B cell (primary cell): ENCODE results near the gene F12. TPM values are rescaled to one million over a fixed set of nuclear protein-coding genes. Genes with fewer than 3 reads are reported as not detected.

Experiments
- ATAC-seq: fragments of 200-7000 bp; cut with Tn5 transposase; one replicate; pipeline ENCODE4 v1.10.0; 2021; ENCODE audit warnings: low read depth, mild to moderate bottlenecking, moderate number of reproducible peaks, moderate library complexity
- CTCF ChIA-PET: fragments of 350-600 bp; sonication (Branson Sonifier 250); formaldehyde crosslinking; loops from one replicate; lab custom pipeline; 2021; ENCODE audit warnings: antibody characterized with exemption, inconsistent platforms; lab: Charles Lee
- POLR2A ChIA-PET: fragments of 350-600 bp; sonication (Branson Sonifier 250); formaldehyde crosslinking; loops from one replicate; lab custom pipeline; 2021; ENCODE audit warnings: antibody characterized with exemption; lab: Charles Lee
- DNase-seq: peaks from one replicate; pipeline ENCODE4 v3.0.0; 2013
- H2AFZ ChIP-seq: 2 replicates; pipeline ENCODE4 v1.6.1; 2012; ENCODE audit warnings: mild to moderate bottlenecking, low read depth, low read length; ENCODE audit not compliant: insufficient read depth, poor library complexity, severe bottlenecking
- H3K27ac ChIP-seq, 2 donors: 1 replicate in 1 of 2; 2 replicates in 1 of 2; pipeline ENCODE4 v1.5.1; 2012 to 2013; ENCODE audit warnings: low read length in 2 of 2, mild to moderate bottlenecking in 2 of 2, moderate library complexity in 1 of 2
- H3K27me3 ChIP-seq, 4 experiments: fragments of 200-600 bp in 1 of 4; sonication (generic) in 1 of 4; replicated peaks in 1 of 4; 1 replicate in 2 of 4; 2 replicates in 2 of 4; pipeline versions ENCODE4 v1.6.1 to v1.7.0; 2013 to 2016; ENCODE audit warnings: low read length in 3 of 4, mild to moderate bottlenecking in 2 of 4, mixed read lengths in 1 of 4, moderate library complexity in 1 of 4; ENCODE audit not compliant: insufficient read depth in 4 of 4, control insufficient read depth in 3 of 4; ENCODE audit errors: control extremely low read depth in 1 of 4
- H3K36me3 ChIP-seq, 2 experiments: replicated peaks in 1 of 2; 1 replicate in 1 of 2; 2 replicates in 1 of 2; pipeline versions ENCODE4 v1.6.1 to v1.7.1; 2013; ENCODE audit warnings: low read length in 1 of 2; ENCODE audit not compliant: insufficient read depth in 2 of 2, control insufficient read depth in 1 of 2; ENCODE audit errors: control extremely low read depth in 1 of 2, extremely low read depth in 1 of 2
- H3K4me1 ChIP-seq, 2 donors: fragments of 200-600 bp in 1 of 2; sonication (generic) in 1 of 2; 1 replicate in 1 of 2; 2 replicates in 1 of 2; pipeline versions ENCODE4 v1.5.1 to v1.6.1; 2013 to 2017; ENCODE audit warnings: low read length in 2 of 2; ENCODE audit not compliant: control insufficient read depth in 2 of 2, insufficient read depth in 2 of 2
- H3K4me2 ChIP-seq: replicated peaks from 2 replicates; pipeline ENCODE3; 2012; ENCODE audit warnings: mild to moderate bottlenecking, low read depth, low read length; ENCODE audit not compliant: poor library complexity, severe bottlenecking
- H3K4me3 ChIP-seq, 5 experiments: fragments of 200-600 bp in 1 of 5; sonication (generic) in 1 of 5; 1 replicate in 3 of 5; 2 replicates in 2 of 5; pipeline versions ENCODE4 v1.5.1 to v1.7.0; 2011 to 2016; ENCODE audit warnings: low read length in 4 of 5, mild to moderate bottlenecking in 4 of 5, low read depth in 2 of 5, control low read depth in 1 of 5, moderate library complexity in 1 of 5; ENCODE audit not compliant: insufficient read depth in 1 of 5; ENCODE audit errors: control extremely low read depth in 1 of 5, extremely low read depth in 1 of 5
- H3K79me2 ChIP-seq: fragments of 200-600 bp; sonication (generic); one replicate; pipeline ENCODE4 v1.6.0; 2016; ENCODE audit warnings: low read length; ENCODE audit not compliant: control insufficient read depth, insufficient read depth
- H3K9ac ChIP-seq: fragments of 200-600 bp; sonication (generic); 2 replicates; pipeline ENCODE4 v1.6.1; 2017; ENCODE audit warnings: mild to moderate bottlenecking, low read length, moderate library complexity
- H3K9me3 ChIP-seq, 3 donors: one replicate each; pipeline versions ENCODE4 v1.6.1 to v1.7.1; 2013; ENCODE audit warnings: low read length in 2 of 3; ENCODE audit not compliant: control insufficient read depth in 2 of 3, insufficient read depth in 1 of 3; ENCODE audit errors: control extremely low read depth in 1 of 3
- H4K20me1 ChIP-seq: 2 replicates; pipeline ENCODE4 v1.6.0; 2012; ENCODE audit warnings: mild to moderate bottlenecking, low read length; ENCODE audit not compliant: insufficient read depth, control insufficient read depth, poor library complexity, severe bottlenecking
- H3K27ac Mint-ChIP-seq: one replicate; pipeline ENCODE4 v1.8.0; 2021; ENCODE audit warnings: mixed read lengths
- H3K27me3 Mint-ChIP-seq: one replicate; pipeline ENCODE4 v1.8.0; 2021; ENCODE audit warnings: mixed read lengths
- H3K4me1 Mint-ChIP-seq: one replicate; pipeline ENCODE4 v1.8.0; 2021; ENCODE audit warnings: mixed read lengths
- H3K4me3 Mint-ChIP-seq: one replicate; pipeline ENCODE4 v1.8.0; 2021; ENCODE audit warnings: mixed read lengths
- H3K9me3 Mint-ChIP-seq: one replicate; pipeline ENCODE4 v1.8.0; 2022; ENCODE audit warnings: mixed read lengths; ENCODE audit not compliant: insufficient read depth
- EZH2 ChIP-seq: IDR thresholded peaks from 2 replicates; pipeline ENCODE4 v1.6.1; 2012; ENCODE audit warnings: borderline replicate concordance, low read depth, mild to moderate bottlenecking, moderate library complexity, low read length; ENCODE audit not compliant: insufficient read depth, poor library complexity, severe bottlenecking
- whole genome bisulfite sequencing: methylation state at CpG from one replicate; pipeline ENCODE4 v1.1.5; 2013; ENCODE audit warnings: missing lambda C conversion rate; ENCODE audit not compliant: insufficient coverage; 5-methylcytosine and 5-hydroxymethylcytosine counted together
- intact Hi-C: fragments of 100-400 bp; cut with micrococcal nuclease; formaldehyde crosslinking; loops from one replicate; pipeline ENCODE4 v1.10.0; 2022
- polyA plus RNA-seq: library from polyadenylated mRNA; depleted of rRNA; stranded (reverse); fragments of >200 nt; gene quantifications from 2 replicates; pipeline ENCODE4 v1.2.3, GENCODE V29; 2012
- total RNA-seq, 2 donors: library from RNA; stranded (reverse); fragments of 120-200 nt in 1 of 2; gene quantifications; 1 replicate in 1 of 2; 2 replicates in 1 of 2; pipeline versions ENCODE4 v1.2.3 to v1.2.4, GENCODE V29; 2013 to 2022
- TF ChIP-seq, protein P1 (sequence below): fragments of 200-600 bp; IDR thresholded peaks from one replicate; pipeline ENCODE4 v1.8.0; 2022; ENCODE audit warnings: antibody characterized with exemption, mild to moderate bottlenecking

The F12 gene
- total and polyA plus RNA-seq, 2 donors (not counting 1 experiment from before 2014, with no cell fraction given): 3.1 TPM; not detected in 1

DNA sequence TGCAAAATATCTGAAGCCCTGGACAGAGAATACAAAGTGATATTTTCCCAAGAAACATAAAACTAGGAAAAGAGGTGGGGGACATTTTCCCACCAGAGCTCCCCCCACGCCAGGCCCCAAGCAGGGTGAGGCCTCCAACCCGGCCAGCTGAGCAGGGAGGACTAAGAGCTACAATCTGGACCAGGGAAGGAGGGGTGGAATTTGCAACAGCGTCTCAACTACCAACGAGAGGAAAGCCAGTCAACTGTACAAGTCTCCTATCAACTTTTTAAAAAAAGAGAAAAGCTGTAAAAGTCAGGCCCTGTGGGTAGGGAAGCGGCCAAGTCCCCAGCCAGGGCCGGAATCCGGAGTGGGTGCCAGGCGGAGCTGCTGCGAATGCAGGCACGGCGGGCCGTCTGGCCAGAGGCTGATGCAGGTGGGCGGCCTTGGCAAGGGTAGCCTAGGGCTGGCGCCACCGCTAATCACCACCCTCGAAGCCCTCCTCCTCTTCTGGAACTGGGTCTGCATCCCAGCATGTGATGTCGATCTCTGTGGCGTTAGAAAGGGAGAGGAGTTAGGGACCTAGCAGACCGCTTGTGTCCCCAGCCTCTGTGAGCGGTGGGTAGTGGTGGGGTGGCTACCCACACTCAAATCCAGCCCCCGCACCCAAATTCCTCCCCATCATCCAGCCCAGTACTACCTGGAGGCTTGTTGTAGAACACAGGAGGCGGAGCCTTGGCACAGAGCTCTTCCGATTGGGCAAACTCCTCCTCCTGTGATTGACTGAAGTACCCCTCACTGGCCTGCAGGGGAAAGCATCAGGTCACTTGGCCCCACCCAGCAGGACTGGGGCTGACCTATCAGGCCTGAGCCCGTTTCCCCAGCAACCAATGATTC lies 47.9 kb upstream of the F12 start:
- peaks cover 22% of the 10 kb centered on the region for H3K4me1 Mint-ChIP-seq
- H3K79me2 ChIP-seq: peaks cover 11% of the 10 kb centered on the region
- H3K9me3 Mint-ChIP-seq: no peaks in the 10 kb centered on the region
- ChIA-PET CTCF (interaction anchor here (0.9 to 21.3 kb wide), 18 partner anchors 9 to 149 kb away, joined by 3 to 628 read pairs (median 4); partner anchors contain the start of genes DBN1, DOK3, F12 and GRK6), POLR2A (interaction anchor here (0.5 to 6.7 kb wide), 6 partner anchors 26 to 140 kb away, joined by 3 to 87 read pairs (median 4); no protein-coding TSS in a partner anchor)
- peak overlapping the region; percentile 39 for H3K4me3 Mint-ChIP-seq
- peak; percentile 18 for ATAC-seq
- peaks cover 0 to 4% (median 0%) of the 10 kb centered on the region in 3 donors for H3K9me3 ChIP-seq
- no peak overlapping the region for H3K4me3 ChIP-seq
- H3K4me2 ChIP-seq: peak overlapping the region; percentile 99
- peaks cover 17 to 31% of the 10 kb centered on the region in 2 donors for H3K4me1 ChIP-seq
- H3K27ac Mint-ChIP-seq: peak overlapping the region; percentile 61
- no peaks in the 10 kb centered on the region for H3K27me3 ChIP-seq
- DNase-seq: peak; percentile 83
- H3K27me3 Mint-ChIP-seq: no peaks in the 10 kb centered on the region
- no peak overlapping the region for H2AFZ ChIP-seq
- H3K9ac ChIP-seq: no peak overlapping the region
- TF ChIP-seq EZH2: no peak
- TF ChIP-seq, protein P1, sequence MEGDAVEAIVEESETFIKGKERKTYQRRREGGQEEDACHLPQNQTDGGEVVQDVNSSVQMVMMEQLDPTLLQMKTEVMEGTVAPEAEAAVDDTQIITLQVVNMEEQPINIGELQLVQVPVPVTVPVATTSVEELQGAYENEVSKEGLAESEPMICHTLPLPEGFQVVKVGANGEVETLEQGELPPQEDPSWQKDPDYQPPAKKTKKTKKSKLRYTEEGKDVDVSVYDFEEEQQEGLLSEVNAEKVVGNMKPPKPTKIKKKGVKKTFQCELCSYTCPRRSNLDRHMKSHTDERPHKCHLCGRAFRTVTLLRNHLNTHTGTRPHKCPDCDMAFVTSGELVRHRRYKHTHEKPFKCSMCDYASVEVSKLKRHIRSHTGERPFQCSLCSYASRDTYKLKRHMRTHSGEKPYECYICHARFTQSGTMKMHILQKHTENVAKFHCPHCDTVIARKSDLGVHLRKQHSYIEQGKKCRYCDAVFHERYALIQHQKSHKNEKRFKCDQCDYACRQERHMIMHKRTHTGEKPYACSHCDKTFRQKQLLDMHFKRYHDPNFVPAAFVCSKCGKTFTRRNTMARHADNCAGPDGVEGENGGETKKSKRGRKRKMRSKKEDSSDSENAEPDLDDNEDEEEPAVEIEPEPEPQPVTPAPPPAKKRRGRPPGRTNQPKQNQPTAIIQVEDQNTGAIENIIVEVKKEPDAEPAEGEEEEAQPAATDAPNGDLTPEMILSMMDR: peak; percentile 60
- H4K20me1 ChIP-seq: peaks cover 29% of the 10 kb centered on the region
- no peak overlapping the region for H3K27ac ChIP-seq
- H3K36me3 ChIP-seq: no peaks in the 10 kb centered on the region
- whole genome bisulfite sequencing: 92% methylated on average over 16 of the region's 24 CpGs
- intact Hi-C loops: loop anchor here (2.0 kb wide), 1 partner anchor 144 kb away; no protein-coding TSS in a partner anchor

GRCh38 chr5:177456591-177456964 lies 47.2 kb upstream of the F12 start:
- peaks cover 0 to 4% (median 0%) of the 10 kb centered on the region in 3 donors for H3K9me3 ChIP-seq
- H3K27me3 ChIP-seq: no peaks in the 10 kb centered on the region
- H3K27me3 Mint-ChIP-seq: no peaks in the 10 kb centered on the region
- no peaks in the 10 kb centered on the region for H3K36me3 ChIP-seq
- H2AFZ ChIP-seq: no peak overlapping the region
- POLR2A ChIA-PET: interaction anchor here (0.7 to 6.7 kb wide), 4 partner anchors 25 to 138 kb away, joined by 3 to 87 read pairs (median 6); no protein-coding TSS in a partner anchor
- WGBS: 30% methylated on average over 7 of the region's 12 CpGs
- peaks cover 17 to 31% of the 10 kb centered on the region in 2 donors for H3K4me1 ChIP-seq
- H3K79me2 ChIP-seq: peaks cover 17% of the 10 kb centered on the region
- peak overlapping the region; percentile 99 for H3K4me2 ChIP-seq
- H4K20me1 ChIP-seq: peaks cover 30% of the 10 kb centered on the region
- H3K9me3 Mint-ChIP-seq: no peaks in the 10 kb centered on the region
- DNase-seq (no peak), ATAC-seq (no peak)
- TF ChIP-seq EZH2: no peak
- TF ChIP-seq, protein P1: peak; percentile 56
- H3K27ac Mint-ChIP-seq: no peak overlapping the region
- H3K27ac ChIP-seq: no peak overlapping the region
- intact Hi-C loops: loop anchor here (2.0 kb wide), 1 partner anchor 144 kb away; no protein-coding TSS in a partner anchor
- no peak overlapping the region for H3K9ac ChIP-seq
- peak overlapping the region; percentile 93 for H3K4me3 Mint-ChIP-seq
- CTCF ChIA-PET: interaction anchor here (0.9 to 21.3 kb wide), 15 partner anchors 9 to 137 kb away, joined by 3 to 628 read pairs (median 7); partner anchors contain the start of genes DBN1, DOK3, F12 and GRK6
- no peak overlapping the region for H3K4me3 ChIP-seq
- peaks cover 27% of the 10 kb centered on the region for H3K4me1 Mint-ChIP-seq
